ENCODE measurements around the gene PSME2.

PSME2 gene

GRCh38 chr14:24129410-24129998 is 16.9 kb downstream of the PSME2 start:
- H3K4me3 ChIP-seq (ENCODE audit: low read depth, low read length): no peak overlapping the region
- H3K9me3 ChIP-seq (ENCODE audit: severe bottlenecking): no peaks in the 10 kb centered on the region
- DNase-seq: no peak
- no peak for TF ChIP-seq CTCF (IDR thresholded peaks at IDR 0.05; ENCODE audit: low read depth, low read length)
- no peak overlapping the region for H3K27ac ChIP-seq
- no peaks in the 10 kb centered on the region for H3K27me3 ChIP-seq (ENCODE audit: insufficient read depth, low read depth, severe bottlenecking)
- no peaks in the 10 kb centered on the region for H3K36me3 ChIP-seq

- Histone ChIP-seq H3K36me3 (peaks cover 7% of the 10 kb centered on the region), H3K27me3 (ENCODE audit: insufficient read depth, low read depth, severe bottlenecking) (no peaks in the 10 kb centered on the region), H3K9me3 (ENCODE audit: severe bottlenecking) (no peaks in the 10 kb centered on the region), H3K27ac (no peak overlapping the region), H3K4me3 (ENCODE audit: low read depth, low read length) (no peak overlapping the region)
- DNase-seq: no peak
- no peak for TF ChIP-seq CTCF (IDR thresholded peaks at IDR 0.05; ENCODE audit: low read depth, low read length)
These were observed 18.7 kb downstream of the PSME2 start for GRCh38 chr14:24127673-24128072.

GRCh38 chr14:24126939-24127338 is 19.5 kb downstream of the PSME2 start:
- no peak for DNase-seq
- Histone ChIP-seq H3K4me3 (ENCODE audit: low read depth, low read length) (no peak overlapping the region), H3K9me3 (ENCODE audit: severe bottlenecking) (no peaks in the 10 kb centered on the region), H3K36me3 (peaks cover 9% of the 10 kb centered on the region), H3K27ac (no peak overlapping the region), H3K27me3 (ENCODE audit: insufficient read depth, low read depth, severe bottlenecking) (no peaks in the 10 kb centered on the region)
- TF ChIP-seq CTCF (IDR thresholded peaks at IDR 0.05; ENCODE audit: low read depth, low read length): no peak

GRCh38 chr14:24123424-24124417 is 22.7 kb downstream of the PSME2 start:
- DNase-seq: no peak
- H3K27ac ChIP-seq: no peak overlapping the region
- no peaks in the 10 kb centered on the region for H3K27me3 ChIP-seq (ENCODE audit: insufficient read depth, low read depth, severe bottlenecking)

GRCh38 chr14:24122898-24123297 is 23.5 kb downstream of the PSME2 start:
- Histone ChIP-seq H3K9me3 (ENCODE audit: severe bottlenecking) (no peaks in the 10 kb centered on the region), H3K27ac (no peak overlapping the region), H3K4me3 (ENCODE audit: low read depth, low read length) (no peak overlapping the region), H3K36me3 (peaks cover 40% of the 10 kb centered on the region), H3K27me3 (ENCODE audit: insufficient read depth, low read depth, severe bottlenecking) (no peaks in the 10 kb centered on the region)
- DNase-seq: no peak
- TF ChIP-seq CTCF (IDR thresholded peaks at IDR 0.05; ENCODE audit: low read depth, low read length): no peak

More at GRCh38 chr14:24123424-24124417, 22.7 kb downstream of the PSME2 start:
- Histone ChIP-seq H3K9me3 (ENCODE audit: severe bottlenecking) (no peaks in the 10 kb centered on the region), H3K4me3 (ENCODE audit: low read depth, low read length) (no peak overlapping the region), H3K36me3 (peaks cover 32% of the 10 kb centered on the region)
- TF ChIP-seq CTCF (IDR thresholded peaks at IDR 0.05; ENCODE audit: low read depth, low read length): no peak

Measured in WERI-Rb-1 (cell line).